ENCODE measurements around the gene FNBP1. TPM values are rescaled to one million over a fixed set of nuclear protein-coding genes. Genes with fewer than 3 reads are reported as not detected.
"Not testable (repeated sequence)": the region's sequence is repeated elsewhere in the genome, so short reads cannot be mapped to it uniquely, and the experiment has no call there.

Gene FNBP1
- total RNA-seq, 1 experiment from 2014 or later: 43.6 TPM

DNA sequence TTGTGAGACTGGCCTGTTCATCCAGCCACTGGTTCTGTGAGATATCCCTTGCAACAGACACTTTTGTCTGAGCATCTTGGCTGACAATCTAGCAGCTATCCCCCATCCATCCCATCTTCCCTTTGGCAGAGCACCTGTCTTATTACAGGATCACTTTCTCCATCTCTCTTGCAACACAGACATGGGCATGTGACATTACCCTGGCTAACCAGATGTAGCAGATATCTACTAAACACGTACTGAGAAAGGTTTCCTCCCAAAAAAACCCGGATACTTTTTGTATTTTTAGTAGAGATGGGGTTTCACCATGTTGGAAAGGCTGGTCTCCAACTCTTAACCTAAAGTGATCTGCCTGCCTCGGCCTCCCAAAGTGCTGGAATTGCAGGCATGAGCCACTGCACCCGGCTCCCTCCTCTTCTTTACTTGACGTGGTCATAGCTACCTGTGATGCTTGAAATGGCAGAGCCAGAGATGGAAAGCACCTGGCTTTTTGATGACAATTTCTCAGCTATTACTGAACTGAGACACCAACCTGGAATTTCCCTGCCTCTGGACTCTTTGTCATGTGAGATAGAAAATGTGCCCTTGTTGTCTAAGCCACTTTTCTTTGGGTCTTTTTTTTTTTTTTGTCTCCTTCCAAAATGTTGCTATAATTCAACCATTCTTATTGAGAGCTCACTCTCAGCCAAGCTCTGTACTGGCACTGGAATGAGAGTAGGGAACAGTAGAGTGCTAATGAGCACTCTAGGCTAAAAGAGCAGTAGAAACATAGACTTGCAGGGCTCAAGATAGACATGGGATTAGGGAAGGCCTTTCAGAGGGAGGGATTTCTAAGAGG is 32.6 kb downstream of the FNBP1 start:
- Mint-ChIP-seq H3K4me3 (no peak overlapping the region), H3K27ac (peak overlapping the region; percentile 30; the same call in 1 of the 2 replicates), H3K27me3 (ENCODE audit: low read depth) (no peaks in the 10 kb centered on the region), H3K4me1 (no peaks in the 10 kb centered on the region; the same call in 1 of the 2 replicates), H3K9me3 (no peaks in the 10 kb centered on the region), H3K36me3 (no peaks in the 10 kb centered on the region)
- CTCF ChIA-PET: no interaction called here
- POLR2A ChIA-PET: no interaction called here
- no peak for DNase-seq (ENCODE audit: low spot score)
- no peak for ATAC-seq
- no peak for TF ChIP-seq ZNF219 (CRISPR knock-in tag; IDR thresholded peaks at IDR 0.05; ENCODE audit: borderline replicate concordance)
- TF ChIP-seq MYBL2 (CRISPR knock-in tag; IDR thresholded peaks at IDR 0.05): no peak
- TF ChIP-seq, protein P1, sequence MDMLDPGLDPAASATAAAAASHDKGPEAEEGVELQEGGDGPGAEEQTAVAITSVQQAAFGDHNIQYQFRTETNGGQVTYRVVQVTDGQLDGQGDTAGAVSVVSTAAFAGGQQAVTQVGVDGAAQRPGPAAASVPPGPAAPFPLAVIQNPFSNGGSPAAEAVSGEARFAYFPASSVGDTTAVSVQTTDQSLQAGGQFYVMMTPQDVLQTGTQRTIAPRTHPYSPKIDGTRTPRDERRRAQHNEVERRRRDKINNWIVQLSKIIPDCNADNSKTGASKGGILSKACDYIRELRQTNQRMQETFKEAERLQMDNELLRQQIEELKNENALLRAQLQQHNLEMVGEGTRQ (CRISPR knock-in tag; IDR thresholded peaks at IDR 0.05): no peak
- no peak for TF ChIP-seq TEAD4 (CRISPR knock-in tag; IDR thresholded peaks at IDR 0.05)
- TF ChIP-seq ZSCAN18 (CRISPR knock-in tag; IDR thresholded peaks at IDR 0.05): no peak
- no peak for TF ChIP-seq EMX1 (CRISPR knock-in tag; IDR thresholded peaks at IDR 0.05)
- TF ChIP-seq USF1 (CRISPR knock-in tag; IDR thresholded peaks at IDR 0.05): no peak
- no peak for TF ChIP-seq ESRRA (CRISPR knock-in tag; IDR thresholded peaks at IDR 0.05; ENCODE audit: borderline replicate concordance)
- no peak for TF ChIP-seq ETV6 (CRISPR knock-in tag; IDR thresholded peaks at IDR 0.05)
- TF ChIP-seq, protein P2, sequence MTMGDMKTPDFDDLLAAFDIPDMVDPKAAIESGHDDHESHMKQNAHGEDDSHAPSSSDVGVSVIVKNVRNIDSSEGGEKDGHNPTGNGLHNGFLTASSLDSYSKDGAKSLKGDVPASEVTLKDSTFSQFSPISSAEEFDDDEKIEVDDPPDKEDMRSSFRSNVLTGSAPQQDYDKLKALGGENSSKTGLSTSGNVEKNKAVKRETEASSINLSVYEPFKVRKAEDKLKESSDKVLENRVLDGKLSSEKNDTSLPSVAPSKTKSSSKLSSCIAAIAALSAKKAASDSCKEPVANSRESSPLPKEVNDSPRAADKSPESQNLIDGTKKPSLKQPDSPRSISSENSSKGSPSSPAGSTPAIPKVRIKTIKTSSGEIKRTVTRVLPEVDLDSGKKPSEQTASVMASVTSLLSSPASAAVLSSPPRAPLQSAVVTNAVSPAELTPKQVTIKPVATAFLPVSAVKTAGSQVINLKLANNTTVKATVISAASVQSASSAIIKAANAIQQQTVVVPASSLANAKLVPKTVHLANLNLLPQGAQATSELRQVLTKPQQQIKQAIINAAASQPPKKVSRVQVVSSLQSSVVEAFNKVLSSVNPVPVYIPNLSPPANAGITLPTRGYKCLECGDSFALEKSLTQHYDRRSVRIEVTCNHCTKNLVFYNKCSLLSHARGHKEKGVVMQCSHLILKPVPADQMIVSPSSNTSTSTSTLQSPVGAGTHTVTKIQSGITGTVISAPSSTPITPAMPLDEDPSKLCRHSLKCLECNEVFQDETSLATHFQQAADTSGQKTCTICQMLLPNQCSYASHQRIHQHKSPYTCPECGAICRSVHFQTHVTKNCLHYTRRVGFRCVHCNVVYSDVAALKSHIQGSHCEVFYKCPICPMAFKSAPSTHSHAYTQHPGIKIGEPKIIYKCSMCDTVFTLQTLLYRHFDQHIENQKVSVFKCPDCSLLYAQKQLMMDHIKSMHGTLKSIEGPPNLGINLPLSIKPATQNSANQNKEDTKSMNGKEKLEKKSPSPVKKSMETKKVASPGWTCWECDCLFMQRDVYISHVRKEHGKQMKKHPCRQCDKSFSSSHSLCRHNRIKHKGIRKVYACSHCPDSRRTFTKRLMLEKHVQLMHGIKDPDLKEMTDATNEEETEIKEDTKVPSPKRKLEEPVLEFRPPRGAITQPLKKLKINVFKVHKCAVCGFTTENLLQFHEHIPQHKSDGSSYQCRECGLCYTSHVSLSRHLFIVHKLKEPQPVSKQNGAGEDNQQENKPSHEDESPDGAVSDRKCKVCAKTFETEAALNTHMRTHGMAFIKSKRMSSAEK (CRISPR knock-in tag; IDR thresholded peaks at IDR 0.05; ENCODE audit: borderline replicate concordance): no peak
- TF ChIP-seq E2F4 (CRISPR knock-in tag; IDR thresholded peaks at IDR 0.05; ENCODE audit: borderline replicate concordance, low read depth): no peak
- TF ChIP-seq ZNF263 (CRISPR knock-in tag; IDR thresholded peaks at IDR 0.05; ENCODE audit: low read depth): no peak
- TF ChIP-seq SP1 (CRISPR knock-in tag; conservative IDR thresholded peaks at IDR 0.05): no peak
- TF ChIP-seq, protein P3, sequence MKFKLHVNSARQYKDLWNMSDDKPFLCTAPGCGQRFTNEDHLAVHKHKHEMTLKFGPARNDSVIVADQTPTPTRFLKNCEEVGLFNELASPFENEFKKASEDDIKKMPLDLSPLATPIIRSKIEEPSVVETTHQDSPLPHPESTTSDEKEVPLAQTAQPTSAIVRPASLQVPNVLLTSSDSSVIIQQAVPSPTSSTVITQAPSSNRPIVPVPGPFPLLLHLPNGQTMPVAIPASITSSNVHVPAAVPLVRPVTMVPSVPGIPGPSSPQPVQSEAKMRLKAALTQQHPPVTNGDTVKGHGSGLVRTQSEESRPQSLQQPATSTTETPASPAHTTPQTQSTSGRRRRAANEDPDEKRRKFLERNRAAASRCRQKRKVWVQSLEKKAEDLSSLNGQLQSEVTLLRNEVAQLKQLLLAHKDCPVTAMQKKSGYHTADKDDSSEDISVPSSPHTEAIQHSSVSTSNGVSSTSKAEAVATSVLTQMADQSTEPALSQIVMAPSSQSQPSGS (CRISPR knock-in tag; IDR thresholded peaks at IDR 0.05; ENCODE audit: borderline replicate concordance, low read depth): no peak
- TF ChIP-seq SMAD3 (CRISPR knock-in tag; IDR thresholded peaks at IDR 0.05; ENCODE audit: borderline replicate concordance): no peak
- TF ChIP-seq, protein P4, sequence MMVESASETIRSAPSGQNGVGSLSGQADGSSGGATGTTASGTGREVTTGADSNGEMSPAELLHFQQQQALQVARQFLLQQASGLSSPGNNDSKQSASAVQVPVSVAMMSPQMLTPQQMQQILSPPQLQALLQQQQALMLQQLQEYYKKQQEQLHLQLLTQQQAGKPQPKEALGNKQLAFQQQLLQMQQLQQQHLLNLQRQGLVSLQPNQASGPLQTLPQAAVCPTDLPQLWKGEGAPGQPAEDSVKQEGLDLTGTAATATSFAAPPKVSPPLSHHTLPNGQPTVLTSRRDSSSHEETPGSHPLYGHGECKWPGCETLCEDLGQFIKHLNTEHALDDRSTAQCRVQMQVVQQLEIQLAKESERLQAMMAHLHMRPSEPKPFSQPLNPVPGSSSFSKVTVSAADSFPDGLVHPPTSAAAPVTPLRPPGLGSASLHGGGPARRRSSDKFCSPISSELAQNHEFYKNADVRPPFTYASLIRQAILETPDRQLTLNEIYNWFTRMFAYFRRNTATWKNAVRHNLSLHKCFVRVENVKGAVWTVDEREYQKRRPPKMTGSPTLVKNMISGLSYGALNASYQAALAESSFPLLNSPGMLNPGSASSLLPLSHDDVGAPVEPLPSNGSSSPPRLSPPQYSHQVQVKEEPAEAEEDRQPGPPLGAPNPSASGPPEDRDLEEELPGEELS (CRISPR knock-in tag; IDR thresholded peaks at IDR 0.05): no peak
- TF ChIP-seq ATF1 (CRISPR knock-in tag; IDR thresholded peaks at IDR 0.05): no peak

- H3K9me3 Mint-ChIP-seq; H3K4me3 Mint-ChIP-seq; H3K36me3 Mint-ChIP-seq; H3K27ac Mint-ChIP-seq; H3K4me1 Mint-ChIP-seq; ATAC-seq; POLR2A ChIA-PET; H3K27me3 Mint-ChIP-seq (ENCODE audit: low read depth); DNase-seq (ENCODE audit: low spot score); CTCF ChIA-PET: not testable (repeated sequence)
Measured at GRCh38 chr9:130009546-130009945, 33.4 kb downstream of the FNBP1 start.
